Spleen (tissue), 11 donors: ENCODE data around the gene SRGAP3. TPM values are rescaled to one million over a fixed set of nuclear protein-coding genes. Genes with fewer than 3 reads are reported as not detected.

Source experiments
- DNase-seq: peaks from one replicate; pipeline ENCODE4 v3.0.0-alpha.2; 2020
- H3K27ac ChIP-seq, 8 donors: fragments of 200-600 bp; sonication (generic) in 7 of 8; 1 replicate in 4 of 8; 2 replicates in 4 of 8; pipeline versions ENCODE4 v1.5.0 to v1.8.0; 2016 to 2021; ENCODE audit warnings: inconsistent platforms in 4 of 8, mild to moderate bottlenecking in 4 of 8, moderate library complexity in 1 of 8
- H3K27me3 ChIP-seq, 7 donors: fragments of 200-600 bp; sonication (generic) in 6 of 7; replicated peaks in 1 of 7; 1 replicate in 4 of 7; 2 replicates in 3 of 7; pipeline versions ENCODE4 v1.5.0 to v1.8.0; 2016 to 2021; ENCODE audit warnings: inconsistent platforms in 3 of 7, mild to moderate bottlenecking in 1 of 7
- H3K36me3 ChIP-seq, 6 donors: fragments of 200-600 bp; sonication (generic) in 5 of 6; 1 replicate in 4 of 6; 2 replicates in 2 of 6; pipeline versions ENCODE4 v1.5.0 to v1.8.0; 2016 to 2021; ENCODE audit warnings: inconsistent platforms in 2 of 6
- H3K4me1 ChIP-seq, 6 donors: fragments of 200-600 bp; sonication (generic) in 5 of 6; 1 replicate in 3 of 6; 2 replicates in 3 of 6; pipeline versions ENCODE4 v1.5.0 to v1.8.0; 2016 to 2021; ENCODE audit warnings: inconsistent platforms in 3 of 6
- H3K4me3 ChIP-seq, 8 donors: fragments of 200-600 bp; sonication (generic) in 7 of 8; 1 replicate in 4 of 8; 2 replicates in 4 of 8; pipeline versions ENCODE4 v1.5.0 to v1.8.0; 2016 to 2021; ENCODE audit warnings: inconsistent platforms in 4 of 8, mild to moderate bottlenecking in 4 of 8, moderate library complexity in 2 of 8
- H3K9me3 ChIP-seq, 8 donors: fragments of 200-600 bp; sonication (generic) in 7 of 8; 1 replicate in 4 of 8; 2 replicates in 4 of 8; pipeline versions ENCODE4 v1.5.0 to v1.8.0; 2016 to 2021; ENCODE audit warnings: inconsistent platforms in 4 of 8
- CTCF ChIP-seq, 11 experiments: fragments of 200-600 bp in 7 of 11; fragments of 450-650 bp in 4 of 11; sonication (generic) in 4 of 11; IDR thresholded peaks in 8 of 11; conservative IDR thresholded peaks in 3 of 11; 1 replicate in 7 of 11; 2 replicates in 4 of 11; pipeline versions ENCODE4 v1.4.0 to v1.8.0; 2016 to 2021; ENCODE audit warnings: antibody characterized with exemption in 11 of 11, inconsistent platforms in 4 of 11, mild to moderate bottlenecking in 1 of 11
- POLR2A ChIP-seq, 3 donors: fragments of 450-650 bp; IDR thresholded peaks; one replicate each; pipeline ENCODE4 v1.5.1; 2017; ENCODE audit warnings: antibody characterized with exemption in 3 of 3, mild to moderate bottlenecking in 1 of 3
- POLR2AphosphoS5 ChIP-seq, 3 donors: sonication (generic); formaldehyde crosslinking; IDR thresholded peaks; one replicate each; pipeline ENCODE4 v1.5.1; 2017; ENCODE audit warnings: antibody characterized with exemption in 3 of 3
- WGBS, 5 donors: extraction: QIAGEN DNeasy Blood & Tissue Kit in 3 of 5; methylation state at CpG; one replicate each; pipeline versions ENCODE4 v1.1.5 to v1.1.7; 2013 to 2018; 5-methylcytosine and 5-hydroxymethylcytosine counted together
- intact Hi-C: fragments of 100-400 bp; cut with DNase I; formaldehyde crosslinking; loops from one replicate; pipeline ENCODE4 v1.15.0; 2023; ENCODE audit warnings: low total_unique reads
- polyA plus RNA-seq, 3 donors: library from polyadenylated mRNA; stranded (reverse); fragments of 200-250 nt; gene quantifications; one replicate each; pipeline ENCODE4 v1.2.1, GENCODE V29; 2013
- total RNA-seq, 7 donors: library from RNA; depleted of rRNA in 3 of 7; stranded (reverse); fragments of >200 nt in 3 of 7; fragmentation: NEBNext Ultra II Directional in 4 of 7; extraction: Animal tissue kit (Norgen Biotek cat#: 25700) in 4 of 7; gene quantifications; one replicate each; pipeline versions ENCODE4 v1.1.0 to v1.2.1, GENCODE V29; 2016 to 2021
- donor health status: healthy with polysubstance abuse.
- donor health status: DM: no; HTN: no; CAD: no; lungs with moderate emphysema.
- donor health status: DM: no; HTN: no; CAD: no.
- donor health status: Bipolar disorder and iron deficiency.
- donor health status: healthy.
- donor health status: DM: no; HTN: no; CAD: no.
- donor health status: DM: yes; HTN: yes; CAD: no.

The SRGAP3 gene
- total and polyA plus RNA-seq, 10 donors: 0.54 to 10.3 (median 6.4) TPM

GRCh38 chr3:9064850-9065249 is 184.6 kb downstream of the SRGAP3 start:
- Histone ChIP-seq H3K4me1 (no peaks in the 10 kb centered on the region), H3K9me3 (peaks cover 0 to 16% (median 8%) of the 10 kb centered on the region in 8 donors), H3K36me3 (no peaks in the 10 kb centered on the region), H3K4me3 (no peak overlapping the region), H3K27me3 (peaks cover 0 to 8% (median 0%) of the 10 kb centered on the region in 7 donors), H3K27ac (no peak overlapping the region)
- TF ChIP-seq POLR2A (IDR thresholded peaks at IDR 0.05): no peak
- TF ChIP-seq CTCF (IDR thresholded peaks at IDR 0.05 in 8 of 11, conservative IDR thresholded peaks at IDR 0.05 in 3 of 11): no peak
- no peak for TF ChIP-seq POLR2AphosphoS5 (IDR thresholded peaks at IDR 0.05)
- 43 to 88% (median 55%) methylated on average over 5 of the region's 5 CpGs for WGBS, 5 donors
- intact Hi-C loops: no loop called here
- DNase-seq: no peak

DNA sequence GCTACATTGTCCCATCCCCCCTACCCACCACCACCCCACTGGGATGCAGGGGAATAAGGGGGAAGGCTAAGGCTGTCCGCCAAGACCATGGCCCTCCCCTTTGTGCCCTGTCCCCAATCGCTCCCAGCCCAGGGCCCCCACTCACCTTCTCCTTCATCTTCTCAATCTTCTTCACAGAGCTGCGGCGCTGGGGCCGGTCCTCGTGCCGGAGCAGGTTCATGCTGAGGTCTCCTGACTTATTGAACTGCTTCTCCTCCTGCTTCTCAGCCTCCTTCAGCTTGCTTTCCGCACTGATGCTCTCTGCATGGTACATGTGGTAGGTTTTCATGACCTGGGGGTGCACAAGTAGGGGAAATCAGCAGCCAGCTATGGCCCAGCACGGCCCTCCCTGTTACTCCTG is 185.2 kb downstream of the SRGAP3 start:
- 89 to 91% (median 89%) methylated on average over 9 of the region's 9 CpGs for WGBS, 5 donors
- TF ChIP-seq POLR2A (IDR thresholded peaks at IDR 0.05) (no peak), CTCF (IDR thresholded peaks at IDR 0.05 in 8 of 11, conservative IDR thresholded peaks at IDR 0.05 in 3 of 11) (no peak), POLR2AphosphoS5 (IDR thresholded peaks at IDR 0.05) (no peak)
- Histone ChIP-seq H3K27me3 (peaks cover 0 to 8% (median 0%) of the 10 kb centered on the region in 7 donors), H3K4me1 (no peaks in the 10 kb centered on the region), H3K9me3 (peaks cover 0 to 16% (median 8%) of the 10 kb centered on the region in 8 donors), H3K27ac (no peak overlapping the region), H3K36me3 (no peaks in the 10 kb centered on the region), H3K4me3 (no peak overlapping the region)
- intact Hi-C loops: no loop called here
- no peak for DNase-seq

- no peak overlapping the region for H3K4me3 ChIP-seq
- DNase-seq: no peak
- no peak for TF ChIP-seq POLR2AphosphoS5 (IDR thresholded peaks at IDR 0.05)
- TF ChIP-seq POLR2A (IDR thresholded peaks at IDR 0.05): no peak
- TF ChIP-seq CTCF (IDR thresholded peaks at IDR 0.05 in 8 of 11, conservative IDR thresholded peaks at IDR 0.05 in 3 of 11): no peak
- H3K27me3 ChIP-seq: peaks cover 0 to 7% (median 0%) of the 10 kb centered on the region in 7 donors
- peaks cover 0 to 6% (median 0%) of the 10 kb centered on the region in 6 donors for H3K36me3 ChIP-seq
- peaks cover 0 to 16% (median 8%) of the 10 kb centered on the region in 8 donors for H3K9me3 ChIP-seq
- WGBS, 5 donors: 0 to 95% (median 82%) methylated on average over 1 of the region's 1 CpG
- no peaks in the 10 kb centered on the region for H3K4me1 ChIP-seq
- intact Hi-C loops: no loop called here
- no peak overlapping the region for H3K27ac ChIP-seq
These were observed 186.9 kb downstream of the SRGAP3 start for GRCh38 chr3:9062570-9062969.

DNA sequence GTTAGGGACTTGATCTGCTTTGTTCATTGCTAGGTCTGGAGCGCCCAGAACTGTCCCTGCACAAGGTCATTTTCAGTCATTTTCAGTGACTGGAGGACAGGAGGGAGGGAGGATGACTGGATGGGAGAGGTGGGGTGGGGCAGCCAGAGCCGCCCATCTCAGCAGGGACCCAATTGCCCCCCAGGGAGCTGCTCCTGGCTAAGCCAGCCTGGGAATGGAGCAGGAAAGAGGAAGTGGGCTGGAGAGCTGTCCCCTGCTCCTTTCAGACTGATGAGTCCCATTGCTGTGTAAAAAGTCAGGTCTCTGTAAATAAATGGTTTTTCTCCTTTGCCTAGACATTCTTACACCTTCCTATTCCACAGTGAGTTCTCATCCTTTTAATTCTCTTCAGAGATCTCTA is 187.8 kb downstream of the SRGAP3 start:
- 73 to 92% (median 82%) methylated on average over 2 of the region's 2 CpGs for WGBS, 5 donors
- Histone ChIP-seq H3K9me3 (peaks cover 0 to 16% (median 8%) of the 10 kb centered on the region in 8 donors), H3K4me1 (no peaks in the 10 kb centered on the region), H3K36me3 (peaks cover 0 to 6% (median 0%) of the 10 kb centered on the region in 6 donors), H3K4me3 (no peak overlapping the region), H3K27me3 (no peaks in the 10 kb centered on the region), H3K27ac (no peak overlapping the region)
- no peak for TF ChIP-seq POLR2AphosphoS5 (IDR thresholded peaks at IDR 0.05)
- no peak for TF ChIP-seq POLR2A (IDR thresholded peaks at IDR 0.05)
- no peak for TF ChIP-seq CTCF (IDR thresholded peaks at IDR 0.05 in 8 of 11, conservative IDR thresholded peaks at IDR 0.05 in 3 of 11)
- DNase-seq: no peak
- intact Hi-C loops: no loop called here
